Measurements from ENCODE around the gene BCDIN3D. TPM values are rescaled to one million over a fixed set of nuclear protein-coding genes. Genes with fewer than 3 reads are reported as not detected.

The BCDIN3D gene
- total and polyA plus RNA-seq, 2 of the 8 experiments (the other 6 are each of a cell fraction or from before 2014, with no cell fraction given) = 1.6 to 2.4 TPM

DNA sequence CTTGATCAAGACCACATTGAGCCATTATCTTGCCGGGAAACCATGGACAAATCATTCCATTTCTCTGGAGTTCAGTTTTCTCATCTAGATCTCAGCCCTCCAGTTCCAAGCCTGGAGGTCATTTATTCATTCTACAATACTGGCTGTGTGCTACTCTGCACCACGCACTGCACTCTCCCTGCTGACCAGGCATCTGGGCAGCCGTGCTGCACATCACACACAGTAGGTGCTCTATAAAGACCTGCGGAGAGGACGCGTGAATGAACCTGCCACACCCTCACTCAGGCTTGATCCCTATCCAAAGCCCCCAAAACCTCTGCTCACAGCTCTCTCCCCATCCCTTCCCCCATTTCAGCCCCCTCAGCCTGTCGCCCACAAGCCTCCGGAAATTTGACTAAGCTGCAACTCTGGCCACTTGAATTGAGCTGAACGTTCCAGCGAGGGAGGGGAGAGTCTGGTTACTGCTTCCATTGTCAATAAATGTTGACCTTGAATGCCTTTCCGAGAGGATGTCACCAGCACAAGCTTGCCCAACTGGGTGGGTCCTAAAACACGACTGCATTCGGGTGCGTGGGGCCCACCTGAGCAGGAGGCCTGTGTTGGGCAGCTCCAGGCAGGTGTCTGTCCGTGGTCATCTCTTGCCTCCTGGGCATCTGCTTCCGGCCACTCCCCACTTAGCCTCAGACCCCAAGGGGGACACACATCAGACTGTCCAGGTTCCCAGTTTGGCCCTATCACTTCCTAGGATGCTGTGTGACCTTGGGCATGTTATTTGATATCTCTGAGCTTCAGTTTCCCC lies 43.0 kb upstream of the BCDIN3D start:
- Histone ChIP-seq H2BK5ac (ENCODE audit: low read depth, low read length) (no peak overlapping the region), H2AK5ac (ENCODE audit: low read depth, low read length) (no peak overlapping the region), H3K36me3 (ENCODE audit: control insufficient read depth in 2 of 4, insufficient read depth in 4 of 4, low read length in 3 of 4) (no peaks in the 10 kb centered on the region), H3K9ac (replicated peaks in 1 of 4; ENCODE audit: extremely low read depth in 1 of 4, low read depth in 3 of 4, low read length in 3 of 4) (no peak overlapping the region), H3K56ac (replicated peaks; ENCODE audit: insufficient read length, low read depth, low read length) (no peak overlapping the region), H3K14ac (ENCODE audit: insufficient read length) (no peak overlapping the region), H4K20me1 (replicated peaks in 1 of 2; ENCODE audit: control insufficient read depth in 1 of 2, insufficient read depth in 2 of 2, low read length in 2 of 2) (no peaks in the 10 kb centered on the region), H3K27me3 (replicated peaks in 1 of 4; ENCODE audit: control insufficient read depth in 3 of 4, extremely low read depth in 1 of 4, insufficient read depth in 3 of 4, low read length in 3 of 4) (no peaks in the 10 kb centered on the region; a peak in 1 of 7 replicates), H3K4me1 (replicated peaks in 1 of 4; ENCODE audit: control insufficient read depth in 3 of 4, insufficient read depth in 4 of 4, low read length in 3 of 4) (peaks cover 0 to 29% (median 13%) of the 10 kb centered on the region in 4 experiments; a peak in 6 of 7 replicates), H4K91ac (replicated peaks; ENCODE audit: insufficient read length, low read length) (peak overlapping the region; percentile 13), H2BK20ac (ENCODE audit: low read length) (peak overlapping the region; percentile 87; the same call in 1 of the 2 replicates), H2BK15ac (ENCODE audit: low read length) (no peak overlapping the region), H4K8ac (ENCODE audit: extremely low read depth, insufficient read depth, low read length) (no peak overlapping the region), H3K79me1 (ENCODE audit: low read depth, low read length) (no peaks in the 10 kb centered on the region; the same call in 1 of the 2 replicates), H4K5ac (ENCODE audit: insufficient read length, low read depth, low read length) (no peak overlapping the region), H2BK12ac (ENCODE audit: low read depth, low read length) (peak overlapping the region; percentile 35; the same call in 1 of the 2 replicates), H3K4ac (replicated peaks; ENCODE audit: insufficient read length, low read depth, low read length) (no peak overlapping the region), H3K79me2 (ENCODE audit: control insufficient read depth in 1 of 2, insufficient read depth in 2 of 2, low read length in 2 of 2) (no peaks in the 10 kb centered on the region), H2AFZ (ENCODE audit: low read length) (no peak overlapping the region), H3K27ac (ENCODE audit: low read depth, low read length) (no peak overlapping the region), H3K4me3 (ENCODE audit: extremely low read depth in 1 of 4, insufficient read depth in 2 of 4, low read depth in 3 of 4, low read length in 4 of 4) (no peak overlapping the region), H3K18ac (ENCODE audit: extremely low read depth, low read length) (no peak overlapping the region), H3K4me2 (ENCODE audit: insufficient read depth in 1 of 2, low read depth in 2 of 2, low read length in 2 of 2) (0 out of 4 replicates have a peak overlapping the region, but pooled peaks of 1 of the 2 experiments have one; percentile 20), H3K23me2 (ENCODE audit: low read depth, low read length) (no peaks in the 10 kb centered on the region; the same call in 1 of the 2 replicates), H2BK120ac (replicated peaks; ENCODE audit: low read depth, low read length) (no peak overlapping the region), H3K9me3 (ENCODE audit: insufficient read depth in 2 of 2, low read depth in 1 of 2, low read length in 1 of 2) (no peaks in the 10 kb centered on the region), H3K23ac (ENCODE audit: insufficient read length) (no peak overlapping the region)
- DNase-seq (ENCODE audit: low read depth in 1 of 2, low spot score in 2 of 2) (no peak), FAIRE-seq (no peak)
- TF ChIP-seq BRCA1 (IDR thresholded peaks at IDR 0.05; ENCODE audit: low read depth, low read length) (no peak), POLR2AphosphoS5 (IDR thresholded peaks at IDR 0.05; ENCODE audit: low read depth, low read length) (no peak), YY1 (IDR thresholded peaks at IDR 0.05; ENCODE audit: low read depth, low read length) (no peak)
- 84% methylated on average over 16 of the region's 16 CpGs; no CpG with 5 or more reads in 1 of the 2 experiments for WGBS, 2 experiments (ENCODE audit: extremely low coverage in 1 of 2, insufficient coverage in 1 of 2, insufficient read length in 1 of 2, insufficient replicate concordance in 2 of 2, low coverage in 1 of 2, low lambda C conversion rate in 2 of 2, missing lambda C conversion rate in 1 of 2)
- ChIA-PET CTCF (ENCODE audit: partially characterized antibody) (interaction anchor here (0.7 to 2.9 kb wide), 7 partner anchors 9 to 81 kb away, joined by 3 to 22 read pairs (median 9); no protein-coding TSS in a partner anchor), POLR2A (ENCODE audit: partially characterized antibody) (interaction anchor here (1.3 to 1.8 kb wide), 3 partner anchors 8 to 39 kb away, joined by 3 to 8 read pairs (median 5); no protein-coding TSS in a partner anchor)

Data from H1 (cell line).